GM19452 (cell line): ENCODE results near the gene PRRT4.

Experiments used
- ATAC-seq: cut with Tn5 transposase; IDR thresholded peaks from one replicate; pipeline ENCODE4 v1.9.1; 2021; ENCODE audit not compliant: unreplicated experiment

Gene PRRT4

GRCh38 chr7:128376077-128376476, 14.6 kb upstream of the PRRT4 start:
- no peak for ATAC-seq

- ATAC-seq = no peak
These were observed 12.6 kb upstream of the PRRT4 start for GRCh38 chr7:128374041-128374440.

GRCh38 chr7:128373606-128374005, 12.1 kb upstream of the PRRT4 start:
- no peak for ATAC-seq

- ATAC-seq = no peak
These were observed 9.0 kb upstream of the PRRT4 start for GRCh38 chr7:128370491-128370890.

- ATAC-seq = no peak
These were observed 5.5 kb upstream of the PRRT4 start for GRCh38 chr7:128366986-128367385.

- ATAC-seq = no peak
These were observed 4.8 kb upstream of the PRRT4 start for GRCh38 chr7:128366300-128366699.

GRCh38 chr7:128365432-128365831, 3.9 kb upstream of the PRRT4 start:
- no peak for ATAC-seq

GRCh38 chr7:128364166-128364870, 2.8 kb upstream of the PRRT4 start:
- no peak for ATAC-seq

GRCh38 chr7:128363261-128363721, 1.8 kb upstream of the PRRT4 start:
- no peak for ATAC-seq

- ATAC-seq = no peak
These were observed 1.2 kb upstream of the PRRT4 start for GRCh38 chr7:128362670-128363069.

GRCh38 chr7:128360359-128360678, 1.2 kb downstream of the PRRT4 start:
- no peak for ATAC-seq

GRCh38 chr7:128359939-128360338, 1.6 kb downstream of the PRRT4 start:
- no peak for ATAC-seq

GRCh38 chr7:128359336-128359735, 2.2 kb downstream of the PRRT4 start:
- no peak for ATAC-seq

- ATAC-seq = no peak
These were observed 3.3 kb downstream of the PRRT4 start for GRCh38 chr7:128358233-128358632.

GRCh38 chr7:128357217-128357613, 4.3 kb downstream of the PRRT4 start:
- no peak for ATAC-seq

- no peak for ATAC-seq
These were observed 4.8 kb downstream of the PRRT4 start for GRCh38 chr7:128356546-128357216.

- ATAC-seq = no peak
These were observed 7.9 kb downstream of the PRRT4 start for GRCh38 chr7:128353610-128354009.

- no peak for ATAC-seq
These were observed 8.3 kb downstream of the PRRT4 start for GRCh38 chr7:128353189-128353588.

GRCh38 chr7:128352636-128353035, 8.9 kb downstream of the PRRT4 start:
- ATAC-seq = no peak

- no peak for ATAC-seq
These were observed 9.3 kb downstream of the PRRT4 start for GRCh38 chr7:128352153-128352537.

GRCh38 chr7:128351296-128352152, 10.0 kb downstream of the PRRT4 start:
- no peak for ATAC-seq
